ENCODE results near the gene TLN1.

DNA sequence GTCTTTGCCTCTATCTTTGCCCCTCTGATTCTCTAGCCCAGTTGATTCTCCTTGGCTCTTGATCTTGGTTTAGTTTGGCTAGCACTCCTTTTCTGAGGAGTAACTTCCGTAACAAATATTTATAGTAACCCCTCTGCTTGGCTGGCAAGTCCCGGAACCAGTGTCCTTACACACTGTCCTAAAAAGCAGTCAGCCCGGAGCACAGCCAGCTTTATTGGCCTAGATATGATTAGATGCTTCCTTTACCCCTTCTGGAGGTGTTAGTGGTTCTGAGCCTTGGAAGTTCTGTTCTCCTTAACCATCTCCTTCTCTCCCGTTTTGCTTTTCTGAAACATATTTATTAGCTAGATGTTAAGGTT, 39.1 kb upstream of the TLN1 start:
- TF ChIP-seq, protein P1, sequence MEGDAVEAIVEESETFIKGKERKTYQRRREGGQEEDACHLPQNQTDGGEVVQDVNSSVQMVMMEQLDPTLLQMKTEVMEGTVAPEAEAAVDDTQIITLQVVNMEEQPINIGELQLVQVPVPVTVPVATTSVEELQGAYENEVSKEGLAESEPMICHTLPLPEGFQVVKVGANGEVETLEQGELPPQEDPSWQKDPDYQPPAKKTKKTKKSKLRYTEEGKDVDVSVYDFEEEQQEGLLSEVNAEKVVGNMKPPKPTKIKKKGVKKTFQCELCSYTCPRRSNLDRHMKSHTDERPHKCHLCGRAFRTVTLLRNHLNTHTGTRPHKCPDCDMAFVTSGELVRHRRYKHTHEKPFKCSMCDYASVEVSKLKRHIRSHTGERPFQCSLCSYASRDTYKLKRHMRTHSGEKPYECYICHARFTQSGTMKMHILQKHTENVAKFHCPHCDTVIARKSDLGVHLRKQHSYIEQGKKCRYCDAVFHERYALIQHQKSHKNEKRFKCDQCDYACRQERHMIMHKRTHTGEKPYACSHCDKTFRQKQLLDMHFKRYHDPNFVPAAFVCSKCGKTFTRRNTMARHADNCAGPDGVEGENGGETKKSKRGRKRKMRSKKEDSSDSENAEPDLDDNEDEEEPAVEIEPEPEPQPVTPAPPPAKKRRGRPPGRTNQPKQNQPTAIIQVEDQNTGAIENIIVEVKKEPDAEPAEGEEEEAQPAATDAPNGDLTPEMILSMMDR (IDR thresholded peaks at IDR 0.05): no peak
- TF ChIP-seq ZFX (IDR thresholded peaks at IDR 0.05; ENCODE audit: borderline replicate concordance): no peak

Measured in 22Rv1 (cell line).